ENCODE measurements around the gene NPIPB8. TPM values are rescaled to one million over a fixed set of nuclear protein-coding genes. Genes with fewer than 3 reads are reported as not detected.

NPIPB8 gene
- total and polyA plus RNA-seq, 2 donors (not counting 1 experiment from before 2014, with no cell fraction given): 0.17 TPM; not detected in 1

DNA sequence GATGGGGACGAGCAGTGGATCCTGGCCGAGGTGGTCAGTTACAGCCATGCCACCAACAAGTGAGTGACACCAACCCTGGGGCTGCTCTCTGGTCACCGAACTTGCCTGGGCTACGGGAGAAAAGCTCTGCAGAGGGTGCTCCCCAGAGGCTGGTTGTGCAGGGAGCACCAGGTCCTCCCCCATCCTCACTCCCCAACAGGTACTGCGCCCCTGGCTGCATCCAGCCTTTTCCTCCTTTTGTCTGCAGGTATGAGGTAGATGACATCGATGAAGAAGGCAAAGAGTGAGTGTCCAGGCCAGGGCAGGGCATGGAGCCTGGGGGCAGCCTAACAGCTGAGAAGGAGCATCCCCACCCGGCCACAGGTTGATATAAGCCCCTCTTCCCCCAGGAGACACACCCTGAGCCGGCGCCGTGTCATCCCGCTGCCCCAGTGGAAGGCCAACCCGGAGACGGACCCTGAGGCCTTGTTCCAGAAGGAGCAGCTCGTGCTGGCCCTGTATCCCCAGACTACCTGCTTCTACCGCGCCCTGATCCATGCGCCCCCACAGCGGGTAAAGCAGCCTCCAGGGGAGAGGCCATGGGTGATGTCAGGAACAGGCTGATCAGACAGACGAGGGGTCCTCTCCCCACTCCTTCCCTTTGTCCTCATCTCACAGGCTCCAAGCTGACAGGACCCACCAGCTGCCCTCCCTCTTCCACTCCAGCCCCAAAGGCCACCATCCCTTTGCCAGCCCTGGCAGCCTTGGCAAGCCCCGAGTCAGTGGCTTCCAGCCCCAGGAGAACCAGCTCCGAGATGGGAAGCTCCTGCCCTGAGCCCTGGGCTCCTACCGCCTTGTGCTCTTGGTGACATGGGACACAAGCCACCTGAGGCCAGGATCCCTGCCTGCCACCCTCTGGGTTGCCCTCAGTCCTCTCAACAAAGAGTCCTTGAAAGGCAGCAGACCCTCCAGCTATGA is 47.2 kb upstream of the NPIPB8 start:
- TF ChIP-seq EZH2 (IDR thresholded peaks at IDR 0.05; ENCODE audit: low read length, missing control alignments): no peak
- TF ChIP-seq, protein P1, sequence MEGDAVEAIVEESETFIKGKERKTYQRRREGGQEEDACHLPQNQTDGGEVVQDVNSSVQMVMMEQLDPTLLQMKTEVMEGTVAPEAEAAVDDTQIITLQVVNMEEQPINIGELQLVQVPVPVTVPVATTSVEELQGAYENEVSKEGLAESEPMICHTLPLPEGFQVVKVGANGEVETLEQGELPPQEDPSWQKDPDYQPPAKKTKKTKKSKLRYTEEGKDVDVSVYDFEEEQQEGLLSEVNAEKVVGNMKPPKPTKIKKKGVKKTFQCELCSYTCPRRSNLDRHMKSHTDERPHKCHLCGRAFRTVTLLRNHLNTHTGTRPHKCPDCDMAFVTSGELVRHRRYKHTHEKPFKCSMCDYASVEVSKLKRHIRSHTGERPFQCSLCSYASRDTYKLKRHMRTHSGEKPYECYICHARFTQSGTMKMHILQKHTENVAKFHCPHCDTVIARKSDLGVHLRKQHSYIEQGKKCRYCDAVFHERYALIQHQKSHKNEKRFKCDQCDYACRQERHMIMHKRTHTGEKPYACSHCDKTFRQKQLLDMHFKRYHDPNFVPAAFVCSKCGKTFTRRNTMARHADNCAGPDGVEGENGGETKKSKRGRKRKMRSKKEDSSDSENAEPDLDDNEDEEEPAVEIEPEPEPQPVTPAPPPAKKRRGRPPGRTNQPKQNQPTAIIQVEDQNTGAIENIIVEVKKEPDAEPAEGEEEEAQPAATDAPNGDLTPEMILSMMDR (conservative IDR thresholded peaks at IDR 0.05 in 1 of 2, IDR thresholded peaks at IDR 0.05 in 1 of 2; ENCODE audit: low read depth in 1 of 2, low read length in 2 of 2): no peak
- Histone ChIP-seq H3K4me1 (ENCODE audit: control insufficient read depth, extremely low read depth, insufficient read depth, low read length) (no peaks in the 10 kb centered on the region), H3K79me2 (ENCODE audit: control insufficient read depth, insufficient read depth, low read length) (no peaks in the 10 kb centered on the region), H3K9ac (ENCODE audit: insufficient read depth, low read length) (no peak overlapping the region), H3K36me3 (ENCODE audit: control insufficient read depth, insufficient read depth, low read length) (no peaks in the 10 kb centered on the region), H3K27ac (ENCODE audit: insufficient read depth, low read length) (no peak overlapping the region), H3K4me3 (replicated peaks in 1 of 4; ENCODE audit: control extremely low read depth in 1 of 4, insufficient read depth in 1 of 4, low read depth in 3 of 4, low read length in 4 of 4) (no peak overlapping the region), H3K27me3 (ENCODE audit: control insufficient read depth, insufficient read depth, low read length) (no peaks in the 10 kb centered on the region), H3K9me3 (ENCODE audit: control insufficient read depth, insufficient read depth, low read depth, low read length) (no peaks in the 10 kb centered on the region), H3K4me2 (ENCODE audit: extremely low read depth, insufficient read depth, low read length) (no peak overlapping the region), H2AFZ (ENCODE audit: low read length) (no peak overlapping the region), H4K20me1 (ENCODE audit: control insufficient read depth, extremely low read depth, insufficient read depth, low read length) (no peaks in the 10 kb centered on the region)
- no peak for DNase-seq (ENCODE audit: low read depth in 2 of 2)

DNA sequence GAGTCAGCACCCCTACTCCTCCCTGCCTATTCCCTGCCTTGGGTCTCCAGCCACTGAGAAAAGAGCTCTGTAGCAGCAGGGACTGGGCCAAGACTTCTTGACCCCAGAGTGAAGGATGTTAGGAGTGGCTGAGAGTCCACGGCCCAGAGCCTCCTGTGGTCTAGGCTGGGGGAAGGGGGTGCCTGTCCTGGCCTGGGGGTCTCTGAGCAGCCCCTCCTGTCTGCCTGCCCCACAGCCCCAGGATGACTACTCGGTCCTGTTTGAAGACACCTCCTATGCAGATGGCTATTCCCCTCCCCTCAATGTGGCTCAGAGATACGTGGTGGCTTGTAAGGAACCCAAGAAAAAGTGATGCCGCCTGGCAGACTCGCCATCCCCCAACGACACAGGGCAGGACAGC is 46.5 kb upstream of the NPIPB8 start:
- H3K4me1 ChIP-seq (ENCODE audit: control insufficient read depth, extremely low read depth, insufficient read depth, low read length): no peaks in the 10 kb centered on the region
- H3K27me3 ChIP-seq (ENCODE audit: control insufficient read depth, insufficient read depth, low read length): no peaks in the 10 kb centered on the region
- no peaks in the 10 kb centered on the region for H3K79me2 ChIP-seq (ENCODE audit: control insufficient read depth, insufficient read depth, low read length)
- no peaks in the 10 kb centered on the region for H3K9me3 ChIP-seq (ENCODE audit: control insufficient read depth, insufficient read depth, low read depth, low read length)
- H3K9ac ChIP-seq (ENCODE audit: insufficient read depth, low read length): no peak overlapping the region
- TF ChIP-seq, protein P1 (conservative IDR thresholded peaks at IDR 0.05 in 1 of 2, IDR thresholded peaks at IDR 0.05 in 1 of 2; ENCODE audit: low read depth in 1 of 2, low read length in 2 of 2): no peak
- no peak for TF ChIP-seq EZH2 (IDR thresholded peaks at IDR 0.05; ENCODE audit: low read length, missing control alignments)
- H3K4me2 ChIP-seq (ENCODE audit: extremely low read depth, insufficient read depth, low read length): no peak overlapping the region
- no peaks in the 10 kb centered on the region for H4K20me1 ChIP-seq (ENCODE audit: control insufficient read depth, extremely low read depth, insufficient read depth, low read length)
- no peak overlapping the region for H3K4me3 ChIP-seq (replicated peaks in 1 of 4; ENCODE audit: control extremely low read depth in 1 of 4, insufficient read depth in 1 of 4, low read depth in 3 of 4, low read length in 4 of 4)
- no peak overlapping the region for H3K27ac ChIP-seq (ENCODE audit: insufficient read depth, low read length)
- H3K36me3 ChIP-seq (ENCODE audit: control insufficient read depth, insufficient read depth, low read length): no peaks in the 10 kb centered on the region
- H2AFZ ChIP-seq (ENCODE audit: low read length): no peak overlapping the region
- no peak for DNase-seq (ENCODE audit: low read depth in 2 of 2)

DNA sequence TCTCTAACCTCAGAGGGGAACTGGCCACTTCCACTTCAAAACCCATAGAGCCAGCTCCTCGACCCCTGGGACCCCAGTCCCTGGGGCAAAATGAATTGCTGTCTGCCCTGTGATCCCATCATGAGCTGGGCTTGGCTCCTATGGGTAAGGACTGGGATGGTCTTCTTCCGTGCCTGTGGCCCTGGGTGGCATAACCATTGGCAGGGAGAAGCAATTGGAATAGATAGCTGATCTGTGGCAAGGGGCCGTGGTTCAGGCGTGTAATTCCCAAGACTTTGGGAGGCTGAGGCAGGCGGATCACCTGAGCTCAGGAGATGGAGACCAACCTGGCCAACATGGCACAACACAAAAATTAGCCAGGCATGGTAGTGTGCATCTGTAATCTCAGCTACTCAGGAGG is 45.4 kb upstream of the NPIPB8 start:
- Histone ChIP-seq H3K27me3 (ENCODE audit: control insufficient read depth, insufficient read depth, low read length) (no peaks in the 10 kb centered on the region), H2AFZ (ENCODE audit: low read length) (no peak overlapping the region), H3K4me3 (replicated peaks in 1 of 4; ENCODE audit: control extremely low read depth in 1 of 4, insufficient read depth in 1 of 4, low read depth in 3 of 4, low read length in 4 of 4) (no peak overlapping the region), H3K4me2 (ENCODE audit: extremely low read depth, insufficient read depth, low read length) (no peak overlapping the region), H3K9me3 (ENCODE audit: control insufficient read depth, insufficient read depth, low read depth, low read length) (no peaks in the 10 kb centered on the region), H3K36me3 (ENCODE audit: control insufficient read depth, insufficient read depth, low read length) (no peaks in the 10 kb centered on the region), H3K79me2 (ENCODE audit: control insufficient read depth, insufficient read depth, low read length) (no peaks in the 10 kb centered on the region), H4K20me1 (ENCODE audit: control insufficient read depth, extremely low read depth, insufficient read depth, low read length) (no peaks in the 10 kb centered on the region), H3K9ac (ENCODE audit: insufficient read depth, low read length) (no peak overlapping the region), H3K27ac (ENCODE audit: insufficient read depth, low read length) (no peak overlapping the region), H3K4me1 (ENCODE audit: control insufficient read depth, extremely low read depth, insufficient read depth, low read length) (no peaks in the 10 kb centered on the region)
- TF ChIP-seq EZH2 (IDR thresholded peaks at IDR 0.05; ENCODE audit: low read length, missing control alignments): no peak
- TF ChIP-seq, protein P1 (conservative IDR thresholded peaks at IDR 0.05 in 1 of 2, IDR thresholded peaks at IDR 0.05 in 1 of 2; ENCODE audit: low read depth in 1 of 2, low read length in 2 of 2): no peak
- no peak for DNase-seq (ENCODE audit: low read depth in 2 of 2)
